SK-N-SH (cell line): ENCODE measurements around the gene GLE1. TPM values are rescaled to one million over a fixed set of nuclear protein-coding genes. Genes with fewer than 3 reads are reported as not detected.

Source experiments
- CTCF ChIA-PET: fragments of 300-600, 350-600 bp; formaldehyde crosslinking; extraction: SDS; loops from one replicate; lab custom pipeline; 2021; lab: Yijun Ruan, JAX
- POLR2A ChIA-PET: fragments of 350-600 bp; sonication (Branson Sonifier 250); formaldehyde crosslinking; extraction: SDS; loops from one replicate; lab custom pipeline; 2020; ENCODE audit warnings: antibody characterized with exemption, inconsistent platforms; lab: Yijun Ruan, JAX
- DNase-seq: peaks from one replicate; pipeline ENCODE4 v3.0.0; 2012
- H2AFZ ChIP-seq: fragments of 200-600 bp; sonication (generic); 2 replicates; pipeline ENCODE4 v1.8.1; 2016; ENCODE audit warnings: antibody characterized with exemption, mild to moderate bottlenecking, low read depth
- H3F3A ChIP-seq: fragments of 200-600 bp; sonication (generic); replicated peaks from 2 replicates; pipeline ENCODE3; 2016; ENCODE audit warnings: antibody characterized with exemption, mild to moderate bottlenecking; ENCODE audit not compliant: insufficient read depth
- H3K27ac ChIP-seq, 2 experiments: fragments of 200-500 bp in 1 of 2; fragments of 200-600 bp in 1 of 2; sonication (Bioruptor generic) in 1 of 2; sonication (generic), shearing (Covaris generic) in 1 of 2; 2 replicates each; pipeline versions ENCODE4 v1.5.1 to v1.6.1; 2014 to 2016; ENCODE audit warnings: low read depth in 2 of 2, inconsistent platforms in 1 of 2, low read length in 1 of 2, mild to moderate bottlenecking in 1 of 2, mixed read lengths in 1 of 2
- H3K27me3 ChIP-seq: fragments of 200-600 bp; sonication (generic), shearing (Covaris generic); 2 replicates; pipeline ENCODE4 v1.6.1; 2016; ENCODE audit warnings: mixed run types; ENCODE audit not compliant: insufficient read depth
- H3K36me3 ChIP-seq, 2 experiments: fragments of 200-500 bp in 1 of 2; fragments of 200-600 bp in 1 of 2; sonication (Bioruptor generic) in 1 of 2; sonication (generic) in 1 of 2; replicated peaks in 1 of 2; 2 replicates each; pipeline versions ENCODE3 to v1.5.1; 2014 to 2016; ENCODE audit warnings: low read length in 1 of 2, mild to moderate bottlenecking in 1 of 2; ENCODE audit not compliant: insufficient read depth in 2 of 2, control insufficient read depth in 1 of 2
- H3K4me1 ChIP-seq, 2 experiments: fragments of 200-500 bp in 1 of 2; fragments of 200-600 bp in 1 of 2; sonication (Bioruptor generic) in 1 of 2; sonication (generic), shearing (Covaris generic) in 1 of 2; 2 replicates each; pipeline versions ENCODE4 v1.5.1 to v1.6.1; 2014 to 2016; ENCODE audit warnings: low read depth in 1 of 2, low read length in 1 of 2, mixed run types in 1 of 2; ENCODE audit not compliant: insufficient read depth in 2 of 2, control insufficient read depth in 1 of 2
- H3K4me2 ChIP-seq: fragments of 200-600 bp; sonication (generic), shearing (Covaris generic); 2 replicates; pipeline ENCODE4 v1.6.1; 2017; ENCODE audit warnings: mixed run types
- H3K4me3 ChIP-seq, 2 experiments: fragments of 200-500 bp in 1 of 2; fragments of 200-600 bp in 1 of 2; sonication (Bioruptor generic) in 1 of 2; sonication (generic), shearing (Covaris generic) in 1 of 2; 2 replicates each; pipeline versions ENCODE4 v1.5.1 to v1.8.1; 2014 to 2016; ENCODE audit warnings: low read depth in 2 of 2, inconsistent platforms in 1 of 2, low read length in 1 of 2, mild to moderate bottlenecking in 1 of 2, mixed read lengths in 1 of 2, moderate library complexity in 1 of 2
- H3K79me2 ChIP-seq: fragments of 200-600 bp; sonication (generic); 2 replicates; pipeline ENCODE4 v1.8.1; 2017; ENCODE audit warnings: mild to moderate bottlenecking; ENCODE audit not compliant: insufficient read depth
- H3K9ac ChIP-seq: fragments of 200-600 bp; sonication (generic); 2 replicates; pipeline ENCODE4 v1.6.1; 2017; ENCODE audit warnings: mixed run types
- H3K9me2 ChIP-seq: fragments of 200-600 bp; sonication (generic); 2 replicates; pipeline ENCODE4 v1.6.1; 2017; ENCODE audit warnings: mixed run types
- H3K9me3 ChIP-seq: fragments of 200-600 bp; sonication (generic); 2 replicates; pipeline ENCODE4 v1.6.1; 2017; ENCODE audit warnings: mixed run types, mild to moderate bottlenecking, moderate library complexity
- H4K20me1 ChIP-seq: fragments of 200-600 bp; sonication (generic); 2 replicates; pipeline ENCODE4 v1.6.1; 2017; ENCODE audit warnings: mild to moderate bottlenecking, mixed run types; ENCODE audit not compliant: insufficient read depth
- ELF1 ChIP-seq: IDR thresholded peaks from 2 replicates; pipeline ENCODE4 v1.4.0; 2012
- EP300 ChIP-seq, 2 experiments: IDR thresholded peaks; 2 replicates each; pipeline versions ENCODE4 v1.4.0 to v1.6.1; 2012; ENCODE audit warnings: borderline replicate concordance in 1 of 2, low read depth in 1 of 2, low read length in 1 of 2
- FOSL2 ChIP-seq: IDR thresholded peaks from 2 replicates; pipeline ENCODE4 v1.4.0; 2012; ENCODE audit warnings: low read depth, mild to moderate bottlenecking, moderate library complexity, borderline replicate concordance
- FOXM1 ChIP-seq: IDR thresholded peaks from 2 replicates; pipeline ENCODE4 v1.4.0; 2012; ENCODE audit warnings: low read depth, mild to moderate bottlenecking
- GABPA ChIP-seq: IDR thresholded peaks from 2 replicates; pipeline ENCODE4 v1.4.0; 2012; ENCODE audit warnings: low read depth, mild to moderate bottlenecking
- MEF2A ChIP-seq: IDR thresholded peaks from 2 replicates; pipeline ENCODE4 v1.4.0; 2012; ENCODE audit warnings: low read depth, borderline replicate concordance
- MXI1 ChIP-seq: IDR thresholded peaks from 2 replicates; pipeline ENCODE4 v1.6.1; 2012; ENCODE audit warnings: mild to moderate bottlenecking, low read depth, low read length, improper control_type of control experiment
- NFIC ChIP-seq: IDR thresholded peaks from 2 replicates; pipeline ENCODE4 v1.4.0; 2012; ENCODE audit warnings: borderline replicate concordance
- NRF1 ChIP-seq: IDR thresholded peaks from 2 replicates; pipeline ENCODE4 v1.6.1; 2012; ENCODE audit warnings: low read depth, mild to moderate bottlenecking, low read length
- POLR2AphosphoS5 ChIP-seq: IDR thresholded peaks from 2 replicates; pipeline ENCODE4 v1.6.1; 2012; ENCODE audit warnings: low read depth, low read length
- RFX5 ChIP-seq: IDR thresholded peaks from 2 replicates; pipeline ENCODE4 v1.6.1; 2012; ENCODE audit warnings: mild to moderate bottlenecking, improper control_type of control experiment, low read length
- SIN3A ChIP-seq: IDR thresholded peaks from 2 replicates; pipeline ENCODE4 v1.6.1; 2012; ENCODE audit warnings: low read depth, mild to moderate bottlenecking, low read length, moderate library complexity, borderline replicate concordance
- TAF1 ChIP-seq: IDR thresholded peaks from 2 replicates; pipeline ENCODE4 v1.6.1; 2012; ENCODE audit warnings: low read depth, mild to moderate bottlenecking, low read length, moderate library complexity, borderline replicate concordance
- TCF12 ChIP-seq: IDR thresholded peaks from 2 replicates; pipeline ENCODE4 v1.4.0; 2012
- WGBS: methylation state at CpG from one replicate; pipeline ENCODE4 v1.1.6; 2017; ENCODE audit warnings: low lambda C conversion rate; 5-methylcytosine and 5-hydroxymethylcytosine counted together
- polyA plus RNA-seq, 3 experiments: library from polyadenylated mRNA; depleted of rRNA; stranded (reverse); fragments of >200 nt; gene quantifications; 2 replicates each; pipeline ENCODE4 v1.2.3, GENCODE V29; 2012
- TF ChIP-seq, protein P1 (sequence below): IDR thresholded peaks from 2 replicates; pipeline ENCODE4 v1.4.0; 2012; ENCODE audit warnings: low read depth
- TF ChIP-seq, protein P2 (sequence below): IDR thresholded peaks from 2 replicates; pipeline ENCODE4 v1.4.0; 2012; ENCODE audit warnings: low read depth, borderline replicate concordance
- TF ChIP-seq, protein P3 (sequence below): fragments of 150-350 bp; IDR thresholded peaks from 2 replicates; pipeline ENCODE4 v1.6.1; 2017; ENCODE audit warnings: antibody characterized with exemption, low read length, low read depth, borderline replicate concordance
- TF ChIP-seq, protein P4 (sequence below): fragments of 200-600 bp; sonication (generic); IDR thresholded peaks from 2 replicates; pipeline ENCODE4 v1.6.1; 2017; ENCODE audit warnings: antibody characterized with exemption, mild to moderate bottlenecking, moderate library complexity

The GLE1 gene
- polyA plus RNA-seq, 1 of the 3 experiments (the other 2 are of a cell fraction) = 13.8 TPM

DNA sequence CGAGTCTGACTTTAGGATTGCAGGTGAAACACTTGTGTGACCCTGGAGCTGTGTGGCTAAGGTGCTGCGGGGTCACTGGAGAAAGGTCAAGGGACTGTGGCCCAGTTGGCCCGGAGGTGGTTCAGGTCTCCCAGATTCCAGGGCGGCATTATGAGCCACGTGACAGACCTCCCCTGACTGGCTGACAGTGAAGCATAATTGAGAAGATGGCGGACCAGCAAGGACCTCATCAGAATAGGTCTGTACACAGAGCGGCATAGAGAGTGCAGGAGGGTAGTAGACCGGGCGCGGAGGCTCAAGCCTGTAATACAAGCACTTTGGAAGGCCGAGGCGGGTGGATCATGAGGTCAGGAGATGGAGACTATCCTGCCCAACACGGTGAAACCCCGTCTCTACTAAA lies 49.5 kb upstream of the GLE1 start (continued):
- TF ChIP-seq, protein P1, sequence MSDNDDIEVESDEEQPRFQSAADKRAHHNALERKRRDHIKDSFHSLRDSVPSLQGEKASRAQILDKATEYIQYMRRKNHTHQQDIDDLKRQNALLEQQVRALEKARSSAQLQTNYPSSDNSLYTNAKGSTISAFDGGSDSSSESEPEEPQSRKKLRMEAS = no peak
- no peak for TF ChIP-seq TCF12

DNA sequence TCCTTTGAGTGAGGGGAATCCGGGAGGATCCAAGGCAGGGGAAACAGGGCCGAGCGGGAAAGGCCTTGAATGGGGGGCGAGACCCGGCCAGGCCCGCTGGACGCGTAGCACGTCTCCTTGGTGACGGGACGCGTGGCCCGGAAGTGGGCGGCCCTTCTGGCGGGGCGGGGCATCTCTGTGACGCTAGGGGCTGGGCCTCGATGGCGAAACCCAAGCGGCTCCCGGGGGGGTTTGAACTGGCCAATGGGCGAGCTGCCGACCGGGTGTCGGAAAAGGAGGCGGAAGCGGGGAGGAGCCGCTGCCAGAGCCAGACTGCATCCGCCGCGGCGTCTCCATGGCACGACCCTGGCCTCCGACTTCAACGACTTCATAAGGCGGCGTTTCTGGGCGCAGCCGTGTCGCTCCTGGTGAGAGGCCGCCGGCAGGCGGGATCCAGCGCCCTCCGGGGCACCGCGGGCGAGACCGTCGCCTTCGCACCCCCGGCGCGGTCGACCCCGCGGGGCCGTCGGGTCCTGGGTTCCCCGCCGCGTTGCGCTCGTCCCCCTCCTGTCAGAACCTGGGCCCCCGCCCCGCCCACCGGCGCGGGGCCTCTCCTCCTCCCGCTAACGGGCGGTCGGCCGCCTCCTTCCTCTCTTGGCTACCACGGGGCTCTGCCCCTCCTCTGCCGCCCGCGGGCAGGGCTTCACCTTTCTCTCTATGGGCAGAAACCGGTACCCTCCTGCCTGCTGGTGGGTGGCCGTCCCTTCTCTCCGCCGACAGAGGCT lies 48.5 kb upstream of the GLE1 start, which contains the start of gene ODF2:
Gene ODF2, plus strand, starts transcription at position 158 of the 764 bp plus-strand sequence. Its CDS starts 86 bp downstream, at position 244.
- peaks cover 35% of the 10 kb centered on the region for H3K79me2 ChIP-seq
- TF ChIP-seq TAF1 = peak; percentile 55; the same call in 1 of the 2 replicates
- peak; percentile 45; the same call in 1 of the 2 replicates for TF ChIP-seq SIN3A
- 0 out of 4 replicates have a peak, but pooled peaks of 1 of the 2 experiments have one; percentile 6 for TF ChIP-seq EP300 (IDR thresholded peaks at IDR 0.05; ENCODE audit: borderline replicate concordance in 1 of 2, low read depth in 1 of 2, low read length in 1 of 2)
- TF ChIP-seq MXI1 = peak; percentile 93
- peak; percentile 55; the same call in 1 of the 2 replicates for TF ChIP-seq GABPA
- TF ChIP-seq RFX5 = peak; percentile 60; the same call in 1 of the 2 replicates
- TF ChIP-seq FOXM1 = peak; percentile 24; the same call in 1 of the 2 replicates
- TF ChIP-seq, protein P2, sequence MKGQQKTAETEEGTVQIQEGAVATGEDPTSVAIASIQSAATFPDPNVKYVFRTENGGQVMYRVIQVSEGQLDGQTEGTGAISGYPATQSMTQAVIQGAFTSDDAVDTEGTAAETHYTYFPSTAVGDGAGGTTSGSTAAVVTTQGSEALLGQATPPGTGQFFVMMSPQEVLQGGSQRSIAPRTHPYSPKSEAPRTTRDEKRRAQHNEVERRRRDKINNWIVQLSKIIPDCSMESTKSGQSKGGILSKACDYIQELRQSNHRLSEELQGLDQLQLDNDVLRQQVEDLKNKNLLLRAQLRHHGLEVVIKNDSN = peak; percentile 61; the same call in 1 of the 2 replicates
- TF ChIP-seq NFIC = no peak
- TF ChIP-seq FOSL2 = no peak
- peak; percentile 78 for TF ChIP-seq ELF1
- TF ChIP-seq NRF1 = no peak
- peak; percentile 83 for TF ChIP-seq POLR2AphosphoS5
- TF ChIP-seq, protein P1 = peak; percentile 61; the same call in 1 of the 2 replicates
- TF ChIP-seq MEF2A = no peak
- TF ChIP-seq, protein P3, sequence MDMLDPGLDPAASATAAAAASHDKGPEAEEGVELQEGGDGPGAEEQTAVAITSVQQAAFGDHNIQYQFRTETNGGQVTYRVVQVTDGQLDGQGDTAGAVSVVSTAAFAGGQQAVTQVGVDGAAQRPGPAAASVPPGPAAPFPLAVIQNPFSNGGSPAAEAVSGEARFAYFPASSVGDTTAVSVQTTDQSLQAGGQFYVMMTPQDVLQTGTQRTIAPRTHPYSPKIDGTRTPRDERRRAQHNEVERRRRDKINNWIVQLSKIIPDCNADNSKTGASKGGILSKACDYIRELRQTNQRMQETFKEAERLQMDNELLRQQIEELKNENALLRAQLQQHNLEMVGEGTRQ = no peak
- TF ChIP-seq, protein P4, sequence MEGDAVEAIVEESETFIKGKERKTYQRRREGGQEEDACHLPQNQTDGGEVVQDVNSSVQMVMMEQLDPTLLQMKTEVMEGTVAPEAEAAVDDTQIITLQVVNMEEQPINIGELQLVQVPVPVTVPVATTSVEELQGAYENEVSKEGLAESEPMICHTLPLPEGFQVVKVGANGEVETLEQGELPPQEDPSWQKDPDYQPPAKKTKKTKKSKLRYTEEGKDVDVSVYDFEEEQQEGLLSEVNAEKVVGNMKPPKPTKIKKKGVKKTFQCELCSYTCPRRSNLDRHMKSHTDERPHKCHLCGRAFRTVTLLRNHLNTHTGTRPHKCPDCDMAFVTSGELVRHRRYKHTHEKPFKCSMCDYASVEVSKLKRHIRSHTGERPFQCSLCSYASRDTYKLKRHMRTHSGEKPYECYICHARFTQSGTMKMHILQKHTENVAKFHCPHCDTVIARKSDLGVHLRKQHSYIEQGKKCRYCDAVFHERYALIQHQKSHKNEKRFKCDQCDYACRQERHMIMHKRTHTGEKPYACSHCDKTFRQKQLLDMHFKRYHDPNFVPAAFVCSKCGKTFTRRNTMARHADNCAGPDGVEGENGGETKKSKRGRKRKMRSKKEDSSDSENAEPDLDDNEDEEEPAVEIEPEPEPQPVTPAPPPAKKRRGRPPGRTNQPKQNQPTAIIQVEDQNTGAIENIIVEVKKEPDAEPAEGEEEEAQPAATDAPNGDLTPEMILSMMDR = no peak

More for the DNA sequence above, 48.5 kb upstream of the GLE1 start, which contains the start of gene ODF2:
- Histone ChIP-seq H3K27ac (peak within 1 kb of the TSS; percentile 71 to 84), H3K9me2 (no peaks in the 10 kb centered on the region), H3K36me3 (peaks cover 12 to 19% of the 10 kb centered on the region in 2 experiments), H3K27me3 (no peaks in the 10 kb centered on the region), H3K9me3 (no peaks in the 10 kb centered on the region), H3F3A (no peaks in the 10 kb centered on the region), H3K4me2 (peak within 1 kb of the TSS; percentile 100), H2AFZ (peak within 1 kb of the TSS; percentile 90; the same call in 1 of the 2 replicates), H3K4me1 (peaks cover 3 to 9% of the 10 kb centered on the region in 2 experiments; a peak in 1 of 4 replicates), H3K4me3 (peak within 1 kb of the TSS; percentile 79 to 92), H3K9ac (peak within 1 kb of the TSS; percentile 81), H4K20me1 (no peaks in the 10 kb centered on the region)
- DNase-seq = peak; percentile 99
- ChIA-PET POLR2A (no interaction called here), CTCF (interaction anchor here (1.0 to 1.3 kb wide), 4 partner anchors 14 to 94 kb away, joined by 3 to 4 read pairs (median 3); no protein-coding TSS in a partner anchor)
- WGBS = 0% methylated on average over 1 of the region's 82 CpGs
